ENCODE data around the gene MAMSTR. TPM values are rescaled to one million over a fixed set of nuclear protein-coding genes. Genes with fewer than 3 reads are reported as not detected.
"Not testable (repeated sequence)": the region's sequence is repeated elsewhere in the genome, so short reads cannot be mapped to it uniquely, and the experiment has no call there.

Gene MAMSTR
- total and polyA plus RNA-seq, 2 of the 4 experiments (the other 2 are of a cell fraction) = 0.18 to 1.9 TPM

DNA sequence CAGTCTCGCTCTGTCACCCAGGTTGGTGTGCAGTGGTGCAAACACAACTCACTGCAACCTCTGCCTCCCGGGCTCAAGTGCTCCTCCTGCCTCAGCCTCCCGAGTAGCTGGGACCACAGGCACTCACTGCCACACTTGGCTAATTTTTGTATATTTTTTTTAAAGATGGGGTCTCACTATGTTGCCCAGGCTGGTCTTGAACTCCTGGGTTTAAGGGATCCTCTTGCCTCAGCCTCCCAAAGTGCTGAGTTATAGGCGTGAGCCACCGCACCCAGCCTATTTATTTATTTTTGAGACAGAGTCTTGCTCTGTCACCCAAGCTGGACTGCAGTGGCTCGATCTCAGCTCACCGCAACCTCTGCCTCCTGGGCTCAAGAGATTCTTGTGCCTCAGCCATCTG is 32.9 kb downstream of the MAMSTR start:
- intact Hi-C loops (cut with micrococcal nuclease); H3K4me3 ChIP-seq (ENCODE audit: insufficient read depth, low read depth, low read length); H2BK120ac ChIP-seq (ENCODE audit: low read depth, low read length); H3K9me1 ChIP-seq (ENCODE audit: insufficient read depth, low read length); H3K56ac ChIP-seq (ENCODE audit: extremely low read depth, insufficient read depth, low read length); H3K4me2 ChIP-seq (ENCODE audit: low read depth, low read length); POLR2A ChIA-PET (ENCODE audit: unreplicated experiment); H2AFZ ChIP-seq (replicated peaks; ENCODE audit: low read length, poor library complexity); H3K79me1 ChIP-seq (ENCODE audit: low read depth in 1 of 2, low read length in 2 of 2); H3K27ac ChIP-seq (ENCODE audit: insufficient read depth, low read length); H3K4ac ChIP-seq (ENCODE audit: low read depth, low read length); dilution Hi-C loops (cut with HindIII; ENCODE audit: low sequenced_read_pairs, unreplicated experiment); H2AK5ac ChIP-seq (ENCODE audit: low read depth, low read length); H2AK9ac ChIP-seq (replicated peaks; ENCODE audit: low read depth, low read length, poor library complexity); in situ Hi-C loops (cut with MboI; ENCODE audit: low sequenced_read_pairs); CTCF ChIA-PET; H2BK5ac ChIP-seq (ENCODE audit: low read depth, low read length, poor library complexity, severe bottlenecking); H4K8ac ChIP-seq (ENCODE audit: low read depth in 2 of 2, low read length in 2 of 2); H3K14ac ChIP-seq (replicated peaks; ENCODE audit: low read depth, low read length); H4K5ac ChIP-seq (ENCODE audit: low read depth, low read length); H4K91ac ChIP-seq (ENCODE audit: insufficient read depth, low read depth, low read length); H3K27me3 ChIP-seq (ENCODE audit: control insufficient read depth, insufficient read depth, low read length); H3K9me3 ChIP-seq (ENCODE audit: control insufficient read depth, insufficient read depth, low read length); H3K23ac ChIP-seq (ENCODE audit: low read depth, low read length); H3K18ac ChIP-seq (ENCODE audit: low read depth, low read length); H3K4me1 ChIP-seq (ENCODE audit: control insufficient read depth, insufficient read depth, low read length); DNase-seq; BruUV-seq (replicated peaks); ATAC-seq (ENCODE audit: low read depth); H2BK20ac ChIP-seq (ENCODE audit: low read depth, low read length); H2BK15ac ChIP-seq (ENCODE audit: low read depth, low read length); H3K9ac ChIP-seq (ENCODE audit: low read depth, low read length); H4K20me1 ChIP-seq (ENCODE audit: insufficient read depth, low read length); H3K36me3 ChIP-seq (ENCODE audit: control insufficient read depth, insufficient read depth, low read length): not testable (repeated sequence)
- 100% methylated on average over 1 of the region's 7 CpGs; no CpG with 5 or more reads in 1 of the 2 experiments for WGBS, 2 experiments (ENCODE audit: extremely low coverage in 2 of 2, insufficient read length in 1 of 2)
